ENCODE results near the gene PDE6C.

- TF ChIP-seq POLR2A (IDR thresholded peaks at IDR 0.05) (no peak), CTCF (IDR thresholded peaks at IDR 0.05) (no peak)
Measured at GRCh38 chr10:93598157-93598556, 14.2 kb upstream of the PDE6C start.
